DOHH2 (cell line): ENCODE data around the gene C11orf68.
"Not testable (repeated sequence)": the region's sequence is repeated elsewhere in the genome, so short reads cannot be mapped to it uniquely, and the experiment has no call there.

Experiments
- H3F3A ChIP-seq: fragments of 200-600 bp; sonication (generic), shearing (Covaris generic); 2 replicates; pipeline ENCODE4 v1.6.0; 2016; ENCODE audit warnings: antibody characterized with exemption, mild to moderate bottlenecking; ENCODE audit not compliant: control insufficient read depth, insufficient read depth
- H3K27ac ChIP-seq: fragments of 200-600 bp; sonication (generic); 2 replicates; pipeline ENCODE4 v1.5.1; 2014; ENCODE audit warnings: low read depth, mild to moderate bottlenecking, low read length, moderate library complexity
- H3K27me3 ChIP-seq: fragments of 200-600 bp; sonication (generic); 2 replicates; pipeline ENCODE4 v1.6.1; 2014; ENCODE audit warnings: mild to moderate bottlenecking, low read length, mixed read lengths; ENCODE audit not compliant: control insufficient read depth
- H3K36me3 ChIP-seq: fragments of 200-600 bp; sonication (generic); 2 replicates; pipeline ENCODE4 v1.6.1; 2014; ENCODE audit warnings: mild to moderate bottlenecking, low read length, moderate library complexity, mixed read lengths; ENCODE audit not compliant: control insufficient read depth
- H3K4me1 ChIP-seq: fragments of 200-600 bp; sonication (generic); 2 replicates; pipeline ENCODE4 v1.6.1; 2014; ENCODE audit warnings: mild to moderate bottlenecking, low read length, mixed read lengths; ENCODE audit not compliant: control insufficient read depth
- H3K4me2 ChIP-seq: fragments of 200-600 bp; sonication (generic); 2 replicates; pipeline ENCODE4 v1.6.0; 2014; ENCODE audit warnings: mild to moderate bottlenecking, low read length, moderate library complexity
- H3K4me3 ChIP-seq: fragments of 200-600 bp; sonication (generic); 2 replicates; pipeline ENCODE4 v1.5.1; 2014; ENCODE audit warnings: mild to moderate bottlenecking, low read length, mixed read lengths
- H3K79me2 ChIP-seq: fragments of 200-600 bp; sonication (generic); 2 replicates; pipeline ENCODE4 v1.6.1; 2014; ENCODE audit warnings: mild to moderate bottlenecking, low read length, mixed read lengths; ENCODE audit not compliant: control insufficient read depth
- H3K9me2 ChIP-seq: fragments of 200-600 bp; sonication (generic); replicated peaks from 2 replicates; pipeline ENCODE4 v1.6.1; 2014; ENCODE audit warnings: mild to moderate bottlenecking, low read length, mixed read lengths; ENCODE audit not compliant: control insufficient read depth
- H3K9me3 ChIP-seq: fragments of 200-600 bp; sonication (generic); 2 replicates; pipeline ENCODE4 v1.6.1; 2014; ENCODE audit warnings: antibody characterized with exemption, low read length, mixed read lengths; ENCODE audit not compliant: control insufficient read depth, insufficient read depth
- H4K20me1 ChIP-seq: fragments of 200-600 bp; sonication (generic); 2 replicates; pipeline ENCODE4 v1.6.0; 2014; ENCODE audit warnings: low read depth, mild to moderate bottlenecking, antibody characterized with exemption, low read length, moderate library complexity; ENCODE audit not compliant: control insufficient read depth, insufficient read depth
- EZH2phosphoT487 ChIP-seq: fragments of 200-600 bp; sonication (generic); IDR thresholded peaks from 2 replicates; pipeline ENCODE4 v1.6.1; 2017; ENCODE audit warnings: borderline replicate concordance, mild to moderate bottlenecking, antibody characterized with exemption, low read length, moderate library complexity, mixed read lengths
- TF ChIP-seq, protein P1 (sequence below): fragments of 200-600 bp; sonication (generic); IDR thresholded peaks from one replicate; pipeline ENCODE4 v1.5.1; 2014; ENCODE audit warnings: antibody characterized with exemption, mild to moderate bottlenecking, low read depth, low read length; ENCODE audit not compliant: poor library complexity, severe bottlenecking

Gene C11orf68

GRCh38 chr11:65954771-65955170 is 35.9 kb upstream of the C11orf68 start:
- no peak overlapping the region for H3K27ac ChIP-seq
- H4K20me1 ChIP-seq, result no peaks in the 10 kb centered on the region
- H3F3A ChIP-seq, result no peaks in the 10 kb centered on the region

DNA sequence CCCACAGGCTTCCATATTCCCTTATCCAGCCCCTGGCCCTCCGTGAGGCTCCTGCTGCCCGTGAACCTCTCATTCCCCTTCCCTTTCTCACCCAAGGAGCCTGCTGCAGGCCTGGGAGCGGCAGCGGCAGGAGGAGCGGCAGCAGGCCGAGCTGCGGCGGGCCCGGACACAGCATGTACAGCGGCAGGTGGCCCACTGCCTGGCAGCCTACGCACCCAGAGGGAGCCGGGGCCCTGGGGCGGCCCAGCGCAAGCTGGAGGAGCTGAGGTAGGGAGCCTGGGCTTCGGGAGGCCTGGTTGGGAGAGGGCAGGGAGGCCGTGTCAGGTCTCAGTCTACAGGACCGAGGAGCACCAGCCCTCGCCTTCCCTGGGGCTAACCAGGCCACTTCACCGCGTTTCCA is 34.6 kb upstream of the C11orf68 start:
- no peaks in the 10 kb centered on the region for H3K79me2 ChIP-seq
- no peaks in the 10 kb centered on the region for H3K9me3 ChIP-seq
- H4K20me1 ChIP-seq, result no peaks in the 10 kb centered on the region
- no peak overlapping the region for H3K4me3 ChIP-seq
- H3K4me1 ChIP-seq, result peaks cover 13% of the 10 kb centered on the region
- H3K27me3 ChIP-seq, result no peaks in the 10 kb centered on the region
- TF ChIP-seq, protein P1, sequence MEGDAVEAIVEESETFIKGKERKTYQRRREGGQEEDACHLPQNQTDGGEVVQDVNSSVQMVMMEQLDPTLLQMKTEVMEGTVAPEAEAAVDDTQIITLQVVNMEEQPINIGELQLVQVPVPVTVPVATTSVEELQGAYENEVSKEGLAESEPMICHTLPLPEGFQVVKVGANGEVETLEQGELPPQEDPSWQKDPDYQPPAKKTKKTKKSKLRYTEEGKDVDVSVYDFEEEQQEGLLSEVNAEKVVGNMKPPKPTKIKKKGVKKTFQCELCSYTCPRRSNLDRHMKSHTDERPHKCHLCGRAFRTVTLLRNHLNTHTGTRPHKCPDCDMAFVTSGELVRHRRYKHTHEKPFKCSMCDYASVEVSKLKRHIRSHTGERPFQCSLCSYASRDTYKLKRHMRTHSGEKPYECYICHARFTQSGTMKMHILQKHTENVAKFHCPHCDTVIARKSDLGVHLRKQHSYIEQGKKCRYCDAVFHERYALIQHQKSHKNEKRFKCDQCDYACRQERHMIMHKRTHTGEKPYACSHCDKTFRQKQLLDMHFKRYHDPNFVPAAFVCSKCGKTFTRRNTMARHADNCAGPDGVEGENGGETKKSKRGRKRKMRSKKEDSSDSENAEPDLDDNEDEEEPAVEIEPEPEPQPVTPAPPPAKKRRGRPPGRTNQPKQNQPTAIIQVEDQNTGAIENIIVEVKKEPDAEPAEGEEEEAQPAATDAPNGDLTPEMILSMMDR, result no peak
- TF ChIP-seq EZH2phosphoT487, result no peak
- no peaks in the 10 kb centered on the region for H3K36me3 ChIP-seq
- no peaks in the 10 kb centered on the region for H3K9me2 ChIP-seq
- H3K27ac ChIP-seq, result no peak overlapping the region
- no peak overlapping the region for H3K4me2 ChIP-seq
- H3F3A ChIP-seq, result no peaks in the 10 kb centered on the region

More at GRCh38 chr11:65954771-65955170, 35.9 kb upstream of the C11orf68 start:
- TF ChIP-seq, protein P1, result no peak
- TF ChIP-seq EZH2phosphoT487, result no peak
- Histone ChIP-seq H3K9me2 (no peaks in the 10 kb centered on the region), H3K4me2 (no peak overlapping the region), H3K4me3 (no peak overlapping the region), H3K36me3 (no peaks in the 10 kb centered on the region), H3K79me2 (no peaks in the 10 kb centered on the region), H3K27me3 (no peaks in the 10 kb centered on the region), H3K9me3 (no peaks in the 10 kb centered on the region), H3K4me1 (peaks cover 13% of the 10 kb centered on the region)

DNA sequence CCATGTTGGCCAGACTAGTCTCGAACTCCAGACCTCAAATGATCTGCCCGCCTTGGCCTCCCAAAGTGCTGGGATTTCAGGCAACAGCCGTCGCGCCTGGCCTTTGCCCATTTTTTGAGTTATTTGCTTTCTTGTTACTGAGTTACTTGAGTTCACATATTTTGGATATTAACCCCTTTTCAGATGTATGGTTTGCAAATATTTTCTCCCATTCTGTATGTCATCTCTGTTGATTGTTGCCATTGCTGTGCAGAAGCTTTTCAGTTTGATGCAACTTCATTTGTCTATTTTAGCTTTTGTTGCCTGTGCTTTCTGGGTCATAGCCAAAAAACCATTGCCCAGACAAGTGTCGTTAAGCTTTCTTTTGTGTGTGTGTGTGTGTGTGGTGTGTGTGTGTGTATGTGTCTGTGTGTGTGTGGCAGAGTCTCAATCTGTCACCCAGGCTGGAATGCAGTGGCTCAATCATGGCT is 33.2 kb upstream of the C11orf68 start:
- H3K27ac ChIP-seq, result no peak overlapping the region
- TF ChIP-seq, protein P1, result no peak
- TF ChIP-seq EZH2phosphoT487, result no peak
- H3K4me1 ChIP-seq, result peaks cover 8% of the 10 kb centered on the region
- no peak overlapping the region for H3K4me2 ChIP-seq
- no peaks in the 10 kb centered on the region for H3K9me2 ChIP-seq
- no peaks in the 10 kb centered on the region for H4K20me1 ChIP-seq
- H3K79me2 ChIP-seq, result no peaks in the 10 kb centered on the region
- no peak overlapping the region for H3K4me3 ChIP-seq
- no peaks in the 10 kb centered on the region for H3K36me3 ChIP-seq
- H3F3A ChIP-seq, result no peaks in the 10 kb centered on the region
- H3K9me3 ChIP-seq, result no peaks in the 10 kb centered on the region
- H3K27me3 ChIP-seq, result no peaks in the 10 kb centered on the region

- not testable (repeated sequence) for H4K20me1 ChIP-seq, H3K9me3 ChIP-seq
Measured at GRCh38 chr11:65951641-65952040, 32.8 kb upstream of the C11orf68 start.

GRCh38 chr11:65950711-65951110 is 31.8 kb upstream of the C11orf68 start:
- H4K20me1 ChIP-seq, H3K27me3 ChIP-seq, H3K4me3 ChIP-seq, H3K27ac ChIP-seq, H3K4me1 ChIP-seq, H3K9me3 ChIP-seq, H3K79me2 ChIP-seq, H3K4me2 ChIP-seq, H3K36me3 ChIP-seq, H3F3A ChIP-seq, H3K9me2 ChIP-seq: not testable (repeated sequence)

More at GRCh38 chr11:65951641-65952040, 32.8 kb upstream of the C11orf68 start:
- H3K4me2 ChIP-seq, H3F3A ChIP-seq, H3K27ac ChIP-seq, H3K36me3 ChIP-seq, H3K4me3 ChIP-seq, H3K4me1 ChIP-seq, H3K9me2 ChIP-seq, H3K27me3 ChIP-seq, H3K79me2 ChIP-seq: not testable (repeated sequence)
